T-cell (primary cell): ENCODE measurements around the gene PEAK1. TPM values are rescaled to one million over a fixed set of nuclear protein-coding genes. Genes with fewer than 3 reads are reported as not detected.

Source experiments
- ATAC-seq, 4 experiments: fragments of 200-7000 bp in 3 of 4; fragments of 150-1000 bp in 1 of 4; cut with Tn5 transposase; replicated peaks in 1 of 4; 1 replicate in 3 of 4; 2 replicates in 1 of 4; pipeline ENCODE4 v1.10.0; 2021; ENCODE audit warnings: moderate library complexity in 3 of 4, mild to moderate bottlenecking in 2 of 4, moderate number of reproducible peaks in 1 of 4
- CTCF ChIA-PET, 2 donors: fragments of 300-600 bp; sonication (Branson Sonifier 250); formaldehyde crosslinking; loops; one replicate each; lab custom pipeline; 2022; ENCODE audit warnings: antibody characterized with exemption in 2 of 2; lab: Charles Lee
- POLR2A ChIA-PET, 2 donors: fragments of 300-600 bp; sonication (Branson Sonifier 250); formaldehyde crosslinking; loops; one replicate each; lab custom pipeline; 2022; ENCODE audit warnings: antibody characterized with exemption in 2 of 2; lab: Charles Lee
- DNase-seq, 35 experiments: peaks; one replicate each; pipeline versions ENCODE4 v3.0.0 to v3.0.0-alpha.2; 2013 to 2023
- H3K27ac ChIP-seq: one replicate; pipeline ENCODE4 v1.5.1; 2013; ENCODE audit warnings: low read length
- H3K27me3 ChIP-seq, 2 experiments: replicated peaks in 1 of 2; 1 replicate in 1 of 2; 2 replicates in 1 of 2; pipeline versions ENCODE4 v1.6.1 to v1.7.0; 2013; ENCODE audit warnings: low read length in 1 of 2, mixed read lengths in 1 of 2; ENCODE audit not compliant: control insufficient read depth in 2 of 2, insufficient read depth in 2 of 2; ENCODE audit errors: extremely low read depth in 1 of 2
- H3K36me3 ChIP-seq, 2 donors: 1 replicate in 1 of 2; 2 replicates in 1 of 2; pipeline versions ENCODE4 v1.6.1 to v1.7.0; 2013; ENCODE audit warnings: low read length in 1 of 2; ENCODE audit not compliant: control insufficient read depth in 2 of 2, insufficient read depth in 1 of 2; ENCODE audit errors: extremely low read depth in 1 of 2
- H3K4me1 ChIP-seq, 2 experiments: 1 replicate in 1 of 2; 2 replicates in 1 of 2; pipeline versions ENCODE4 v1.6.1 to v1.7.0; 2013; ENCODE audit warnings: low read length in 2 of 2, mixed read lengths in 1 of 2; ENCODE audit not compliant: insufficient read depth in 2 of 2, control insufficient read depth in 1 of 2; ENCODE audit errors: extremely low read depth in 1 of 2
- H3K4me3 ChIP-seq, 2 donors: 1 replicate in 1 of 2; 2 replicates in 1 of 2; pipeline versions ENCODE4 v1.5.1 to v1.7.0; 2013; ENCODE audit warnings: mild to moderate bottlenecking in 2 of 2, low read length in 1 of 2, moderate library complexity in 1 of 2; ENCODE audit not compliant: control insufficient read depth in 1 of 2; ENCODE audit errors: extremely low read depth in 1 of 2
- H3K9me3 ChIP-seq: 2 replicates; pipeline ENCODE4 v1.7.0; 2013
- H3K27ac Mint-ChIP-seq, 2 donors: one replicate each; pipeline ENCODE4 v1.8.0; 2020 to 2021; ENCODE audit warnings: mild to moderate bottlenecking in 2 of 2, mixed read lengths in 2 of 2
- H3K27me3 Mint-ChIP-seq, 2 donors: one replicate each; pipeline ENCODE4 v1.8.0; 2021 to 2022; ENCODE audit warnings: mixed read lengths in 2 of 2
- H3K36me3 Mint-ChIP-seq: one replicate; pipeline ENCODE4 v1.8.0; 2021; ENCODE audit warnings: mixed read lengths
- H3K4me1 Mint-ChIP-seq, 3 donors: one replicate each; pipeline ENCODE4 v1.8.0; 2020 to 2022; ENCODE audit warnings: mixed read lengths in 3 of 3, mild to moderate bottlenecking in 1 of 3
- H3K4me3 Mint-ChIP-seq, 3 donors: one replicate each; pipeline ENCODE4 v1.8.0; 2020 to 2022; ENCODE audit warnings: mild to moderate bottlenecking in 3 of 3, mixed read lengths in 3 of 3, moderate library complexity in 3 of 3
- H3K9me3 Mint-ChIP-seq, 3 donors: one replicate each; pipeline ENCODE4 v1.8.0; 2020 to 2022; ENCODE audit warnings: mixed read lengths in 3 of 3
- WGBS: methylation state at CpG from one replicate; pipeline ENCODE4 v1.1.5; 2013; ENCODE audit warnings: missing lambda C conversion rate; ENCODE audit not compliant: insufficient coverage; 5-methylcytosine and 5-hydroxymethylcytosine counted together
- total RNA-seq, 35 experiments: library from RNA in 6 of 35; stranded (reverse) in 6 of 35; fragments of 120-200 nt in 1 of 35; gene quantifications; one replicate each; pipeline versions ENCODE4 v1.2.1 to v1.2.4 and lab custom pipeline; 2013 to 2026

PEAK1 gene
- total RNA-seq, 5 donors from 2014 or later (not counting 1 experiment from before 2014, with no cell fraction given): 9.4 to 17.7 (median 10.9) TPM

GRCh38 chr15:77430213-77430612, 10.3 kb upstream of the PEAK1 start:
- ATAC-seq (no peak), DNase-seq (no peak)
- Mint-ChIP-seq H3K27ac (no peak overlapping the region), H3K9me3 (no peaks in the 10 kb centered on the region), H3K4me1 (peaks cover 39 to 54% (median 43%) of the 10 kb centered on the region in 3 donors), H3K36me3 (peaks cover 13% of the 10 kb centered on the region), H3K27me3 (no peaks in the 10 kb centered on the region), H3K4me3 (no peak overlapping the region)
- Histone ChIP-seq H3K9me3 (no peaks in the 10 kb centered on the region), H3K4me3 (no peak overlapping the region), H3K27ac (no peak overlapping the region), H3K36me3 (no peaks in the 10 kb centered on the region), H3K27me3 (no peaks in the 10 kb centered on the region), H3K4me1 (peaks cover 0 to 19% of the 10 kb centered on the region in 2 experiments)
- no CpG with 5 or more reads among the region's 2 CpGs for WGBS
- POLR2A ChIA-PET: no interaction called here
- CTCF ChIA-PET: no interaction called here

GRCh38 chr15:77426871-77427270, 7.0 kb upstream of the PEAK1 start:
- Mint-ChIP-seq H3K27me3 (no peaks in the 10 kb centered on the region), H3K4me3 (peak overlapping the region in 1 of 3 donors; percentile 7), H3K4me1 (peaks cover 59 to 66% (median 64%) of the 10 kb centered on the region in 3 donors), H3K9me3 (no peaks in the 10 kb centered on the region), H3K36me3 (peaks cover 16% of the 10 kb centered on the region), H3K27ac (peak overlapping the region; percentile 7 to 11)
- peaks cover 0 to 3% of the 10 kb centered on the region in 2 donors for H3K36me3 ChIP-seq
- no peaks in the 10 kb centered on the region for H3K27me3 ChIP-seq
- peak in 2 of 4 experiments; percentile 20 to 27 for ATAC-seq
- H3K9me3 ChIP-seq: no peaks in the 10 kb centered on the region
- no peak overlapping the region for H3K27ac ChIP-seq
- peaks cover 3 to 26% of the 10 kb centered on the region in 2 experiments for H3K4me1 ChIP-seq
- no peak overlapping the region for H3K4me3 ChIP-seq
- CTCF ChIA-PET: interaction anchor here in 1 of 2 donors (1.0 to 1.5 kb wide), 2 partner anchors 15 to 18 kb away, joined by 3 to 7 read pairs; no protein-coding TSS in a partner anchor
- WGBS: no CpG with 5 or more reads among the region's 1 CpG
- POLR2A ChIA-PET: no interaction called here
- no peak for DNase-seq

GRCh38 chr15:77426377-77426776, 6.5 kb upstream of the PEAK1 start:
- Mint-ChIP-seq H3K4me1 (peaks cover 64 to 71% (median 69%) of the 10 kb centered on the region in 3 donors), H3K27ac (peak overlapping the region; percentile 7 to 11), H3K27me3 (no peaks in the 10 kb centered on the region), H3K9me3 (no peaks in the 10 kb centered on the region), H3K4me3 (peak overlapping the region in 1 of 3 donors; percentile 7), H3K36me3 (peaks cover 16% of the 10 kb centered on the region)
- no peak overlapping the region for H3K27ac ChIP-seq
- H3K27me3 ChIP-seq: no peaks in the 10 kb centered on the region
- CTCF ChIA-PET: interaction anchor here in 1 of 2 donors (1.0 to 1.5 kb wide), 2 partner anchors 15 to 17 kb away, joined by 3 to 7 read pairs; no protein-coding TSS in a partner anchor
- WGBS: no CpG with 5 or more reads among the region's 1 CpG
- POLR2A ChIA-PET: no interaction called here
- DNase-seq (no peak), ATAC-seq (no peak)
- H3K4me3 ChIP-seq: no peak overlapping the region
- peaks cover 7 to 31% of the 10 kb centered on the region in 2 experiments for H3K4me1 ChIP-seq
- H3K9me3 ChIP-seq: no peaks in the 10 kb centered on the region
- peaks cover 0 to 3% of the 10 kb centered on the region in 2 donors for H3K36me3 ChIP-seq

GRCh38 chr15:77425104-77425503, 5.2 kb upstream of the PEAK1 start:
- no CpG with 5 or more reads among the region's 3 CpGs for WGBS
- ChIA-PET POLR2A (interaction anchor here in 1 of 2 donors (0.5 kb wide), 1 partner anchor 13 kb away, joined by 8 read pairs; no protein-coding TSS in a partner anchor), CTCF (no interaction called here)
- peaks cover 66 to 68% (median 68%) of the 10 kb centered on the region in 3 donors for H3K4me1 Mint-ChIP-seq
- no peak for ATAC-seq
- Histone ChIP-seq H3K9me3 (no peaks in the 10 kb centered on the region), H3K36me3 (peaks cover 0 to 3% of the 10 kb centered on the region in 2 donors), H3K27ac (no peak overlapping the region), H3K4me1 (peaks cover 13 to 29% of the 10 kb centered on the region in 2 experiments), H3K27me3 (no peaks in the 10 kb centered on the region), H3K4me3 (no peak overlapping the region)
- no peak for DNase-seq
- no peaks in the 10 kb centered on the region for H3K9me3 Mint-ChIP-seq
- no peak overlapping the region for H3K4me3 Mint-ChIP-seq
- peaks cover 12% of the 10 kb centered on the region for H3K36me3 Mint-ChIP-seq
- no peak overlapping the region for H3K27ac Mint-ChIP-seq
- no peaks in the 10 kb centered on the region for H3K27me3 Mint-ChIP-seq

- H3K9me3 Mint-ChIP-seq: no peaks in the 10 kb centered on the region
- DNase-seq (peak in 3 of 35 experiments; percentile 1 to 2 (median 1)), ATAC-seq (no peak)
- CTCF ChIA-PET: interaction anchor here in 1 of 2 donors (1.3 kb wide), 1 partner anchor 20 kb away, joined by 4 read pairs; no protein-coding TSS in a partner anchor
- peaks cover 5% of the 10 kb centered on the region for H3K36me3 Mint-ChIP-seq
- Histone ChIP-seq H3K4me3 (peak overlapping the region; percentile 77 to 92), H3K4me1 (peaks cover 17 to 18% of the 10 kb centered on the region in 2 experiments), H3K36me3 (peaks cover 0 to 3% of the 10 kb centered on the region in 2 donors), H3K27ac (peak overlapping the region; percentile 90), H3K9me3 (no peaks in the 10 kb centered on the region), H3K27me3 (peaks cover 0 to 3% of the 10 kb centered on the region in 2 experiments)
- POLR2A ChIA-PET: interaction anchor here (0.8 to 0.9 kb wide), 2 partner anchors 10 to 101 kb away, joined by 4 to 5 read pairs; no protein-coding TSS in a partner anchor
- peaks cover 52 to 62% (median 58%) of the 10 kb centered on the region in 3 donors for H3K4me1 Mint-ChIP-seq
- no peaks in the 10 kb centered on the region for H3K27me3 Mint-ChIP-seq
- H3K4me3 Mint-ChIP-seq: peak overlapping the region; percentile 90 to 98 (median 97)
- H3K27ac Mint-ChIP-seq: peak overlapping the region; percentile 98 to 99
- no CpG with 5 or more reads among the region's 3 CpGs for WGBS
Measured at GRCh38 chr15:77421370-77421700, 1.4 kb upstream of the PEAK1 start.

GRCh38 chr15:77420610-77421369, 886 bp upstream of the PEAK1 start, which contains the start of gene HMG20A:
HMG20A (plus strand) TSS chr15:77420888; CDS start chr15:77458408, 37,520 bp downstream.
- DNase-seq (peak in 31 of 35 experiments; percentile 16 to 54 (median 33)), ATAC-seq (peak; percentile 38 to 67 (median 46))
- H3K4me1 ChIP-seq: peaks cover 15 to 17% of the 10 kb centered on the region in 2 experiments
- H3K36me3 ChIP-seq: peaks cover 0 to 3% of the 10 kb centered on the region in 2 donors
- Mint-ChIP-seq H3K9me3 (no peaks in the 10 kb centered on the region), H3K27ac (peak within 1 kb of the TSS; percentile 98 to 99), H3K4me1 (peaks cover 47 to 57% (median 53%) of the 10 kb centered on the region in 3 donors), H3K36me3 (peaks cover 5% of the 10 kb centered on the region), H3K27me3 (no peaks in the 10 kb centered on the region), H3K4me3 (peak within 1 kb of the TSS; percentile 90 to 98 (median 97))
- peaks cover 0 to 3% of the 10 kb centered on the region in 2 experiments for H3K27me3 ChIP-seq
- no peaks in the 10 kb centered on the region for H3K9me3 ChIP-seq
- peak within 1 kb of the TSS; percentile 90 for H3K27ac ChIP-seq
- H3K4me3 ChIP-seq: peak within 1 kb of the TSS; percentile 77 to 92
- ChIA-PET POLR2A (interaction anchor here (0.7 to 0.9 kb wide), 3 partner anchors 9 to 363 kb away, joined by 3 to 5 read pairs (median 4); no protein-coding TSS in a partner anchor), CTCF (interaction anchor here in 1 of 2 donors (0.6 to 1.3 kb wide), 3 partner anchors 21 to 642 kb away, joined by 3 to 6 read pairs (median 4); no protein-coding TSS in a partner anchor)
- WGBS: 0% methylated on average over 13 of the region's 25 CpGs
